GM21786 (cell line): ENCODE data around the gene CMSS1.

Experiments used
- ATAC-seq: cut with Tn5 transposase; IDR thresholded peaks from one replicate; pipeline ENCODE4 v1.9.1; 2021; ENCODE audit not compliant: unreplicated experiment

The CMSS1 gene

GRCh38 chr3:99873269-99874102 is 55.8 kb downstream of the CMSS1 start:
- no peak for ATAC-seq

- ATAC-seq, result no peak
Measured at GRCh38 chr3:99874237-99875002, 56.8 kb downstream of the CMSS1 start.

GRCh38 chr3:99875581-99875928 is 57.9 kb downstream of the CMSS1 start:
- no peak for ATAC-seq

- peak; percentile 75 for ATAC-seq
Measured at GRCh38 chr3:99875929-99876841, 58.5 kb downstream of the CMSS1 start.

GRCh38 chr3:99877031-99877579 is 59.4 kb downstream of the CMSS1 start:
- no peak for ATAC-seq

- peak; percentile 69 for ATAC-seq
Measured at GRCh38 chr3:99878005-99878404, 60.3 kb downstream of the CMSS1 start.

- ATAC-seq, result no peak
Measured at GRCh38 chr3:99879275-99879674, 61.6 kb downstream of the CMSS1 start.

GRCh38 chr3:99881121-99881524 is 63.5 kb downstream of the CMSS1 start:
- ATAC-seq, result no peak

GRCh38 chr3:99882436-99883137 is 64.9 kb downstream of the CMSS1 start:
- no peak for ATAC-seq

- ATAC-seq, result no peak
Measured at GRCh38 chr3:99883138-99883461, 65.4 kb downstream of the CMSS1 start.

- ATAC-seq, result no peak
Measured at GRCh38 chr3:99883693-99884092, 66.0 kb downstream of the CMSS1 start.

- no peak for ATAC-seq
Measured at GRCh38 chr3:99884484-99884883, 66.8 kb downstream of the CMSS1 start.

GRCh38 chr3:99885085-99885484 is 67.4 kb downstream of the CMSS1 start:
- no peak for ATAC-seq

- no peak for ATAC-seq
Measured at GRCh38 chr3:99885851-99886250, 68.2 kb downstream of the CMSS1 start.

GRCh38 chr3:99891610-99892285 is 74.1 kb downstream of the CMSS1 start:
- no peak for ATAC-seq

- ATAC-seq, result no peak
Measured at GRCh38 chr3:99892332-99892731, 74.7 kb downstream of the CMSS1 start.

- no peak for ATAC-seq
Measured at GRCh38 chr3:99895131-99895696, 77.6 kb downstream of the CMSS1 start.

- no peak for ATAC-seq
Measured at GRCh38 chr3:99895703-99896441, 78.2 kb downstream of the CMSS1 start.

GRCh38 chr3:99896482-99896881 is 78.8 kb downstream of the CMSS1 start:
- ATAC-seq, result no peak
